Breast epithelium (tissue), 4 donors: ENCODE results near the gene MPRIP. TPM values are rescaled to one million over a fixed set of nuclear protein-coding genes. Genes with fewer than 3 reads are reported as not detected.

Experiments
- DNase-seq, 2 donors: peaks; one replicate each; pipeline ENCODE4 v3.0.0-alpha.2; 2019; ENCODE audit warnings: low spot score in 2 of 2
- H3K27ac ChIP-seq, 2 donors: fragments of 200-600 bp; sonication (generic) in 1 of 2; one replicate each; pipeline ENCODE4 v1.5.1; 2016 to 2019; ENCODE audit warnings: mild to moderate bottlenecking in 1 of 2
- H3K27me3 ChIP-seq, 2 donors: fragments of 200-600 bp; sonication (generic) in 1 of 2; one replicate each; pipeline versions ENCODE4 v1.5.1 to v1.6.0; 2017 to 2019; ENCODE audit warnings: control low read depth in 1 of 2, mild to moderate bottlenecking in 1 of 2
- H3K36me3 ChIP-seq: fragments of 200-600 bp; one replicate; pipeline ENCODE4 v1.5.1; 2019
- H3K4me1 ChIP-seq, 2 donors: fragments of 200-600 bp; sonication (generic); one replicate each; pipeline ENCODE4 v1.5.1; 2016 to 2019; ENCODE audit warnings: control low read depth in 1 of 2
- H3K4me3 ChIP-seq, 3 donors: fragments of 200-600 bp; sonication (generic); 1 replicate in 2 of 3; 2 replicates in 1 of 3; pipeline ENCODE4 v1.5.1; 2016 to 2019; ENCODE audit warnings: mild to moderate bottlenecking in 3 of 3, moderate library complexity in 2 of 3
- H3K9me3 ChIP-seq, 2 donors: fragments of 200-600 bp; sonication (generic) in 1 of 2; one replicate each; pipeline ENCODE4 v1.5.1; 2016 to 2019; ENCODE audit warnings: control low read depth in 1 of 2
- CTCF ChIP-seq, 3 donors: fragments of 450-650 bp; IDR thresholded peaks; one replicate each; pipeline ENCODE4 v1.5.1; 2016 to 2017; ENCODE audit warnings: antibody characterized with exemption in 3 of 3, mild to moderate bottlenecking in 3 of 3, moderate library complexity in 3 of 3
- POLR2A ChIP-seq: fragments of 450-650 bp; IDR thresholded peaks from one replicate; pipeline ENCODE4 v1.6.1; 2016; ENCODE audit warnings: antibody characterized with exemption, mild to moderate bottlenecking, moderate library complexity
- POLR2AphosphoS5 ChIP-seq, 3 donors: sonication (generic); formaldehyde crosslinking; IDR thresholded peaks; one replicate each; pipeline ENCODE4 v1.6.1; 2017; ENCODE audit warnings: antibody characterized with exemption in 3 of 3
- intact Hi-C: fragments of 100-400 bp; cut with DNase I; formaldehyde crosslinking; loops from one replicate; pipeline ENCODE4 v1.15.1; 2023; ENCODE audit warnings: low total_unique reads
- total RNA-seq, 3 donors: library from RNA; depleted of rRNA; stranded (reverse); fragments of >200 nt; gene quantifications; one replicate each; pipeline ENCODE4 v1.1.0, GENCODE V29; 2016

Gene MPRIP
- total RNA-seq, 3 donors from 2014 or later: 93.1 to 136 (median 124) TPM

DNA sequence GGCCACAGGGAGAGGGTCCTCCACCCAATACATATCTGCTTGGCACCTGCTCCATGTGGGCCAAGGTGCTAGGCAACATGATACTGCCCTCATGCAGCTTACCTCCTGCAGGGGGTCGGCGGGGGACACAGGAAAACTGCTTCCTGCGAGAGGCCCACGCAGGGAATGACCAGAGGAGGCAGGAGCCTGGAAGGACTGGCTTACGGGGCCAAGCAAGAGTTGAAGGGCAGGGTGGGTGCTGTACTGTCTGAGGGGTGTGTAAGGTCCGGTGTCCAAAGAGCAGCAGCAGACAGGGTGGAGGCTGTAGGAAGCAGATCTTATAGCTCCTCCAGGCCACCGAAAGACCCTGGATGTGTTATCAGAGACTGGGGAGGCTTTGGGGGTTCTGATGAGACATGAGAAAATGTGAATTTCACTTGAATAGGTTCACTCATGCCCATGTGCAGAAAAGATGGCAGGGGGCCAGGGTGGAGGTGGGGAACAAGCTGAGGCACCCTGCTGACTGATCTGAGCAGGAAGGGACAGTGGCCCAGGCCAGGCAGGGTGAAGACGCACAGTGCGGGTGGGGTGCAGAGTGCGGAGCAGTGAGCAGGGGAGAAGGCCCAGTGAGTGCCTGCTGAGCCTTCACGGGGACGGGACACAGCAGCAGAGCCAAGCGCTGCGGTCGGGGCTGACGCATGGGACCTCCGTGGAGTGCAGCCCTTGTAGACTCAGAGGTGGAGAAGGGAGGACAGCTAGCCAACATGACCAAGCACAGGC, 186.4 kb downstream of the MPRIP start:
- H3K36me3 ChIP-seq: peaks cover 10% of the 10 kb centered on the region
- TF ChIP-seq CTCF (IDR thresholded peaks at IDR 0.05) (no peak), POLR2A (no peak), POLR2AphosphoS5 (IDR thresholded peaks at IDR 0.05) (no peak)
- intact Hi-C loops: no loop called here

DNA sequence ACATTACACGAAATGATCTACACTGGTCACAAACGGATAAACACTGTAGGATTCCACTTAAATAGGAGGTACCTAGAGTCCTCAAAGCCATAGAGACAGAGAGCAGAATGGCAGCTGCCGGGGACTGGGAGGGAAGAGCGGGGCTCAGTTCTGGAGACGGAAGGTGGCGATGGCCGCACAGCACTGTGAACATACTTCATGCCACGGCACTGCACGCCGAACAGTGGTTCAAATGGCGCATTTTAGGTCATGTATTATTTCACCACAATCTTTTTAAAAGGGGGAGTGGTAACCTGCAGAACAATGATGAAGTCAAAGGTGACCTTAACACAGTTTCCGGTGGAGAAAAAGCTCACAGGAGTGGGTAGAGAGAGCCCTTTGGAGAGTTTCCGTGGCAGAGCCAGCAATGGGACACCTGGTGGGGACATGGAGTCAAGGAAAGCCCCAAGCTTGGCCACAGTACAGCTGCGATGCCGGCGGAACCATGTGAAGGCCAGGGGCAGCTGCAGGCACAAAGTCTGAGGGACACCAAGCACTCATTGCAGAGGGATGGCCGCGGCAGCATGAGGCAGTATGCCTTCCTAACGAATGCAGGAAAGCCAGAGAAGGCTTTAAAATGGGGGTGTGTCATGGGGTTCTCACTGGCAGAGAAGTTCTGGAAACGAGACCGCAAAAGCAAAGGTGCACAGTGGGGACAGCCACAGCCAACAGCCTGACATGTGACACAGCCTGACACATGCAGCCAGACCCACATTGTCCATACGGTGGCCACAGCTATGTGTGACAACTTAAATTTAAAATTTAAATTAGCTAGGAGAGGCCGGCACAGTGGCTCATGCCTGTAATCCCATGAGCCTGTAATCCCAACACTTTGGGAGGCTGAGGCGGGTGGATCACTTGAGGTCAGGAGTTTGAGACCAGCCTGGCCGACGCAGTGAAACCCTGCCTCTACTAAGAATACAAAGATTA, 187.4 kb downstream of the MPRIP start:
- Histone ChIP-seq H3K9me3 (no peaks in the 10 kb centered on the region), H3K4me3 (no peak overlapping the region), H3K27ac (no peak overlapping the region), H3K36me3 (peaks cover 5% of the 10 kb centered on the region), H3K27me3 (no peaks in the 10 kb centered on the region), H3K4me1 (no peaks in the 10 kb centered on the region)
- TF ChIP-seq POLR2A (no peak), POLR2AphosphoS5 (IDR thresholded peaks at IDR 0.05) (no peak), CTCF (IDR thresholded peaks at IDR 0.05) (no peak)
- no peak for DNase-seq
- intact Hi-C loops: no loop called here

More for the DNA sequence above, 186.4 kb downstream of the MPRIP start:
- Histone ChIP-seq H3K27me3 (no peaks in the 10 kb centered on the region), H3K27ac (no peak overlapping the region), H3K4me3 (no peak overlapping the region), H3K4me1 (no peaks in the 10 kb centered on the region), H3K9me3 (no peaks in the 10 kb centered on the region)
- DNase-seq: no peak

- Histone ChIP-seq H3K9me3 (no peaks in the 10 kb centered on the region), H3K36me3 (no peaks in the 10 kb centered on the region), H3K27ac (no peak overlapping the region), H3K27me3 (no peaks in the 10 kb centered on the region), H3K4me1 (no peaks in the 10 kb centered on the region), H3K4me3 (no peak overlapping the region)
- intact Hi-C loops: no loop called here
- DNase-seq: no peak
- no peak for TF ChIP-seq CTCF (IDR thresholded peaks at IDR 0.05)
- no peak for TF ChIP-seq POLR2AphosphoS5 (IDR thresholded peaks at IDR 0.05)
- TF ChIP-seq POLR2A: no peak
Observed at GRCh38 chr17:17231621-17232302, 189.5 kb downstream of the MPRIP start.

DNA sequence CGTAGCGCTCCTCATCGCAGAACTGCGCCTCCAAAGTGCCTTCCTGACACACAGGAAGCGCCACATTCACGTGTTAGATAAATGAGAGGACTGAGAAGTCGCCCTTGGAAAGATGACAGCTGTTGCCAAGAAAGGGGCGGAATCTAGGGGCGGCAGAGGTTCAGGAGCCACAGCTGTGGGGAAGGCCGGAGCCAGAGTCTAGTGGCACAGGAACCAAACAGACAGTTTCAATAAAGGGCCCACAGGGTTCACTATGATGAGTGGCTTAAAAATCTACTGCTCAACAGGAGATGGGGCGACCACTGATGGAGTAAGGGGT, 190.0 kb downstream of the MPRIP start:
- H3K4me3 ChIP-seq: no peak overlapping the region
- H3K27me3 ChIP-seq: no peaks in the 10 kb centered on the region
- no peak for DNase-seq
- no peaks in the 10 kb centered on the region for H3K36me3 ChIP-seq
- intact Hi-C loops: no loop called here
- no peak overlapping the region for H3K27ac ChIP-seq
- H3K9me3 ChIP-seq: no peaks in the 10 kb centered on the region
- TF ChIP-seq CTCF (IDR thresholded peaks at IDR 0.05): no peak
- no peak for TF ChIP-seq POLR2AphosphoS5 (IDR thresholded peaks at IDR 0.05)
- TF ChIP-seq POLR2A: no peak
- H3K4me1 ChIP-seq: no peaks in the 10 kb centered on the region
